HG03045 (cell line): ENCODE measurements around the gene CCDC74A.
"Not testable (repeated sequence)": the region's sequence is repeated elsewhere in the genome, so short reads cannot be mapped to it uniquely, and the experiment has no call there.

ENCODE experiments used
- ATAC-seq: cut with Tn5 transposase; IDR thresholded peaks from one replicate; pipeline ENCODE4 v1.9.1; 2021; ENCODE audit warnings: mild to moderate bottlenecking, moderate library complexity; ENCODE audit not compliant: unreplicated experiment

Gene CCDC74A

DNA sequence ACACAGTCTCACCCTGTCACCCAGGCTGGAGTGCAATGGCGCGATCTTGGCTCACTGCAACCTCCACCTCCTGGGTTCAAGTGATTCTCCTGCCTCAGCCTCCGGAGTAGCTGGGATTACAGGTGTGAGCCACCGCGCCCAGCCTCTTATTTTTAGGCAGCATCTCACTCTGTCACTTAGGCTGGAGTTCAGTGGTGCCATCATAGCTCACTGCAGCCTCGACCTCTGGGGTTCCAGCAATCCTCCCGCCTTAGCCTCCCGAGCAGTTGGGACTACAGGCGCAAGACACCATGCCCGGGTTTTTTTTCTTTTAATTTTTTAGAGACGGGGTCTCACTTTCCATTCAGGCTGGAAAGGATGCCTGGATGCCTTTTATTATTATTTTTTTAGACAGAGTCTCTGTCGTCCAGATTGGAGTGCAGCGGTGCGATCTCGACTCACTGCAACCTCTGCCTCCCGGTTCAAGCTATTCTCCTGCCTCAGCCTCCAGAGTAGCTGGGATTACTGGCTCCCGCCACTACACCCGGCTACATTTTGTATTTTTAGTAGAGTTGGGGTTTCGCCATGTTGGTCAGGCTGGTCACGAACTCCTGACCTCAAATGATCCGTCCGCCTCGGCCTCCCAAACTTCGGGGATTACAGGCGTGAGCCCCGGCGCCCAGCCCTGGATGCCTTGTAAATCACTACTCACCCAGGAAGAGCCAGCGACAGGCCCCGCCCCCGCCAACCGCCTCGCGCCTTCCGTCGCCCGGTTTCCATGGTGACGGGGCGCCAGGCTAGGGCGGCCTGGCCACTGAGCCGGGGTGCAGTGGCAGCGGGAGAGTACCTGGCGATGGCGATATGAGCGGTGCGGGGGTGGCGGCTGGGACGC lies at the start of gene CCDC74A:
TSS of gene CCDC74A (plus strand) at position 758 of the 871 bp plus-strand sequence. CDS start at position 841, 83 bp downstream.
- peak; percentile 89 for ATAC-seq

DNA sequence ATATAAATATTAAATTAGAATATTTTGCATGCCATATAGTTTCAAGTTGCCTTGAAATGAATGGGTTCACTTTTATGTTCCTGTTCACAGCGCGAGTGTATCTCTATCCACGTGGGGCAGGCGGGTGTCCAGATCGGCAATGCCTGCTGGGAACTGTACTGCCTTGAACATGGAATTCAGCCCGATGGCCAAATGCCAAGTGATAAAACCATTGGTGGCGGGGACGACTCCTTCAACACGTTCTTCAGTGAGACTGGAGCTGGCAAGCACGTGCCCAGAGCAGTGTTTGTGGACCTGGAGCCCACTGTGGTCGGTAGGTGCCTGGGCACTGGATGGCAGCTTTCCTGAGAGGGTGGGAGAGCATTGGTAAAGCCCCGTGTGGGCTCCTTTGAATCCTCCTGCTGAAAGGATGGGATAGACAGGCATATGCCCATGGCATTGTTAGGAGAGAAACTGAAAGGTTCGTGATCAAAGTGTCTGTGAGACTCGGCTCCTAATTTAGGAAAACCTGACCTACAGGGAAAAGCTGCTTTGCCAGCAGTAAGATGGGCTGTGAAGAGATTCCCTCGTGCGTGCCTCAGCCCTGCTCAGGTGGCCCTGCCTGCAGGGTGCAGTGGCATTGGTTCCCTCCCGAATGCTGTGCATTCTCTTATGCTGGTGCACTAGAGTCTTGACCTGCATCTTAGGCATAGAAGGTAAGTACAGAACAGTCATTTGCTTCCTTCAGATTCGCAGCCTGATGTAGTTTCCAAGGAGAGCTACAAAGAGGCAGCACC lies 49.4 kb upstream of the CCDC74A start:
- not testable (repeated sequence) for ATAC-seq

DNA sequence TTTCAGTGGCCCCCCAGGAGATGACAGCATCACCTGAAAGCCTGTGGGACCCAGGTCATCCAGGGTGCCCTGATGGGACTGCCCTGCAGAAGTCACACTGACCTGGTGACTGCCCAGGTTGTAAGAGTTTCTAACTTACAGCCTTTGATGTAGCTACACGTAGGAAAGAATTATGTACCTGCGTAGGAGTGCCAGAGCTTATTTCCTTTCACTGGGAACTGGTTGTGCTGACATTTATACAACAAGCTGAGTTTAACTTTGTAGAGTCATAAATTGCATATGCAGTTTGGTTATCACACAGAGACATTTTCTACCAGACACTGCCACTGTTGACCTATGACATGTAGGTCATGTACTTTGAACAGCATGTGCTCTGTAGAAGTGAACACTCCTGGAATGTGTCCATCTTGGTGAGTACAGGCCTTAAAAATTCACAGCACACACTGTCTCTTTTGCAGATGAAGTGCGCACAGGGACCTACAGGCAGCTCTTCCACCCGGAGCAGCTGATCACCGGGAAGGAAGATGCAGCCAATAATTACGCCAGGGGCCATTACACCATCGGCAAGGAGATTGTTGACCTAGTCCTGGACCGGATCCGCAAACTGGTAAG lies 48.7 kb upstream of the CCDC74A start:
- ATAC-seq, result not testable (repeated sequence)

DNA sequence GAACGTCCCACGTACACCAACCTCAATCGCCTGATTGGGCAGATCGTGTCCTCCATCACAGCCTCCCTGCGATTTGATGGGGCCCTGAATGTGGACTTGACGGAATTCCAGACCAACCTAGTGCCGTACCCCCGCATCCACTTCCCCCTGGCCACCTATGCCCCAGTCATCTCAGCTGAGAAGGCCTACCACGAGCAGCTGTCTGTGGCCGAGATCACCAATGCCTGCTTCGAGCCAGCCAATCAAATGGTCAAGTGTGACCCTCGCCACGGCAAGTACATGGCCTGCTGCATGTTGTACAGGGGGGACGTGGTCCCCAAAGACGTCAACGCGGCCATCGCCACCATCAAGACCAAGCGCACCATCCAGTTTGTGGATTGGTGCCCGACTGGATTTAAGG lies 47.3 kb upstream of the CCDC74A start:
- ATAC-seq, result not testable (repeated sequence)

GRCh38 chr2:131482506-131483155 lies 45.1 kb upstream of the CCDC74A start:
- ATAC-seq, result not testable (repeated sequence)

DNA sequence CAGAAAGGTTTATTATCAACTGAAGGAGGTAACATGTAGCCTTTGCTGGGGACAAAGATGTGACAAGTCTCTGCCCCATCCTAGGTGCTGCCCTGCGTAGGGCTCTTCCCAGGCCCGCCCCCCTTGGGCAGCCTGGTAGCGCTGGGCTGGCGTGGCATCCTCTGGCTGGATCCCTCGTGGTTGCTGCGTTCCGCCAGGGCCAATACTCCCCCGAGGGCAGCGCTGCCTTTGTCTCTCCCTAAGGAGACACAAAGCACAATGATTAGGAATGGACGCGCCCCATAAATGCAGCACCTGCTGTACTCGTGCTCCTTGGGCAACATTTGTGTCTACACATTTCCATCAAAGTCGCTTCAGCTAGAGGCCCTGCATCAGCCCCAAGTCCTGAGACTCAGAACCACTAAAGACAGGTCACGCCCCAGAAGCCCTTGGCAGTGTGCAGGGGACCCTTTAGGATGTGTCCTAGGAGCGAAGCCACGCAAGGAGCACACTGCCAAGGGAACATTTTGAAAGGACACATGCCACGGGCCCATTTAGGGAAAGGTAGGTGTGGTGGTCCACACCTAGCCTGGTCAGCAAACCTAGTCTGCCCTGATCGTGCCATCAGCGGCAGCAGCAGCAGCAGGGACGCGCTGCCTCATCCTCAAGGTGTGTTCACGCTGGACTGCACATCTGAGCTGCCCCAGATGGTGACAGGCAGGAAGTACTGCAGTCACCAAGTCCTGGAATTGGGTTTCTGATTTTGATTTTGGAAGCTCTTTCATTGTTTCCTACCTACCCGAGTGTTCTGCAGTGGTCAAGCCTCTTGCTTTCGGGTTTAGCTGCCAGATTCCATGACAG lies 43.5 kb upstream of the CCDC74A start:
- not testable (repeated sequence) for ATAC-seq

GRCh38 chr2:131484906-131485460 lies 42.7 kb upstream of the CCDC74A start:
- not testable (repeated sequence) for ATAC-seq

DNA sequence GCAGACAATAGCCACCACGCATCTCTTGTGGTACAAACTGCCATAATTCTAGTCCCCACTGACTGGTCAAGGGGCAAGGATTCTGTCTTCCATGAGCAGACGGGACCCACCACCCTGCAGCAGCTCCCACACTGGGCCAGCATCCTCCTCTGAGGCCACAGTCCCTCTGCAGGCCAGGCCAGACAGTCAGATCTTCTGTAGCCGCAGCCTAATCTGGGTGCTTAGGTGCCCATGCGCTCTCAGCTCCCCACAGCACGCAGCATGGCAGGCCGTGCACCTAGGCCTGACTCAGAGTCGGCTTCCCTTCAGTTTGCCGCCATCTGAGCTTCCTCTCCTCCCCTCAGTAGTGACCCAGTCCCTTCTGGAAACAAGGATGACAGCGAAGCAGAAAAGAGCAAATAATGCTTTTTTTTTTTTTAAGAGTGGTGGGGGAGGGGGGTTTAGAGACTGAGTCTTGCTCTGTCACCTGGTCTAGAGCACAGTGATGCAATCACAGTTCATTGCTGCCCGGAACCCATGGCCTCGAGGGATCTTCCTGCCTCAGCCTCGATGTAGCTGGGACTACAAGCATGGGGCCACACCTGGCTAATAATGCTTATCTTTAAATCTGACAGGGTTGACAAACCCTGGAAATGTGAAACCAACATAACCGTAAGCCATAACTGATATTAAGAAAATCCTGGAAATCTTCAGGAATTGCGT lies 41.3 kb upstream of the CCDC74A start:
- not testable (repeated sequence) for ATAC-seq

- ATAC-seq, result no peak
These were observed 39.1 kb upstream of the CCDC74A start for GRCh38 chr2:131488306-131489205.

GRCh38 chr2:131490616-131491468 lies 36.8 kb upstream of the CCDC74A start:
- ATAC-seq, result not testable (repeated sequence)

- ATAC-seq, result not testable (repeated sequence)
These were observed 36.2 kb upstream of the CCDC74A start for GRCh38 chr2:131491469-131491836.

DNA sequence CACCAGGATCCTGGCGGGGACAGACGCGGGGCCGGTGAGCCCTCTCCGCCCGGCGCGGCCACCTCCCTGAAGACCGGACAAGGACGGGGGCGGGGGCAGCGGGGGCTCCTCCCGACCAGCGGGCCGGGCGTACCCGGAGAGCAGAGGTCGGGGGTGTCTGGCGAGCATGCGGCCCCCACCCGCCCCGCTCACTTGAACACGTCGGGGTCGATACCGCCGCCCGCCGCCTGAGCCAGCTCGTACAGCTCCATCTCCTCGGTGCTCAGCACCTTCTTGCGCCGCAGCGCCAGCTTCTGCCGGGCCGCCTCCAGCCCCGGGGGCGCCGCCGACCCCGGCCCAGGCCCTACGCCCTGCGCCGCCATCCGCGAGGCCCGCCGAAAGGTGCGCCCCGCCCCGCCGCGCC lies 35.7 kb upstream of the CCDC74A start, which contains the start of gene MZT2A:
TSS of gene MZT2A (minus strand) at position 383 of the 403 bp plus-strand sequence. CDS start at position 362, 21 bp downstream.
- peak; percentile 15 for ATAC-seq

DNA sequence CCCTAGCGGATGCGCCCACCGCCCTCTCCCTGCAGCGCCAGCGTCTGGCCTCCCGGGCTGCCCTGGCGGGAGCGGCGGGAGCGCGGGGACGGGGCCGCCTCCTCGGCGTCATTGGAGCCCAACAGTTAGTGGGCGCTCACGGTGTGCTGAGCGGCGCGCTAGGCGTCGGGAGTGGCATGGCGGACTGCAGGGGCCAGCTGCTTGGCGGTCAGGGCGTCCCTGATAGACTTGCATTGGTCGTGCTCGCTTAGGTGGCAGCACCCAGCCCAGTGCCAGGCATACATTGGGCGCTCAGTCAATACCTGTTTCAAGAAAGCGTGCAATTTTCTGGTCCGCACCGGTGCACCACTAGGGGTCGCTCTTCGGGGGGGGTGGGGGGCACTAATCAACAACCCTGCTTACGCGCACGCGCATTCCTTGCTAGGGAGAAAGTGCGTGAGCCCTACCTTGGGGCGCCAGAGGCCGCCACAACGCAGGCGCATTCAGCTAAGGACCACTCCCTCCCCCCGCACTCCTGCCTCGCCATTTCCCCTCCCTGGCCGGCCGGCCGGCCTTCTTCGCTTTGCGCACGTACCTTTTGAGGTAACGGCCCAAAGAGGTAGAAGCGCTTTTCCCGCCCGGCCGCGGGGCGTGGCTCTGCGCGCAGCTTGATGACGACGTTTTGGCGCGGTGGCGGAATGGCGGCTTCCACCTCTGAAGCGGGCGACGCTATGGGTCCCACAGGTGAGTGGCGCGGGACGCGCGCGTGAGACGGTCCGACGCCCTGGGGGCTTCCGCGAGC lies 35.1 kb upstream of the CCDC74A start:
- ATAC-seq, result peak; percentile 72

DNA sequence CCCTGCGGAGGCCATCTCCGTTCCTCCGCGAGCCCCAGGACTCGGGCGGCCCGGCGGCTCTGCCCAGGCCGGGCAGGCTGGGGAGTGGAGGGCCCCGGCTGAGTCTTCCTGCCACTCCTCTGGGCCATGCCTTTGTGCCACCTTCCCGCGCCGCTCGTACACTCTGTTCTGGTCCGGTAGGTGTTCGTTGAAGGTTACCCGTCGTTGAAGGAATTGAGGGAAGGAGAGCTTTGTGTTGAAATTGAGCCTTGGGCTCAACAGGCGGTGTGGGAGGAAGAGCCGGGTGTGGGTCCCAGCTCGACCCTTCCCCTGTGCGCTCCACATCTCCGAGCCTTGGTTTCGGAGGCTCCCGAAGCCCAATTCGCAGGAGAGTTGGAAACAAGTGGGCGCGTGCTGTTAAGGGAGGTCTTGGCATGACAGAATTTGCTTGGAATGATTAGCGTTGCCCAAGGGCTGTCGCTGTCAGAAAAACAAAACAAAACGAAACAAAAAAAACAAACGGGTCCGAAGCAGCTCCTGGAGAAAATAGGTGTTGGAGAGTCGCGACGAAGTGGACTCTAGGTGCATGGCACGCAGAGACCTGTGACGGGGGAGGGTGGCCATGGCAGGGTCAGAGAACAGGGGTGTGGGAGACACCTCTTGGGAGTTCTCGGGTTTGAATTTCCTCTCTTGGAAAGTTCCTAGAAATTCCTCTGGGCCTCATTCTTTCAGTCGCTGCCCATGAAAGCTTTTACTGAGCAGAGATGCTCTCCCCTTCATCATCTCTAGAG lies 34.3 kb upstream of the CCDC74A start:
- peak; percentile 17 for ATAC-seq

DNA sequence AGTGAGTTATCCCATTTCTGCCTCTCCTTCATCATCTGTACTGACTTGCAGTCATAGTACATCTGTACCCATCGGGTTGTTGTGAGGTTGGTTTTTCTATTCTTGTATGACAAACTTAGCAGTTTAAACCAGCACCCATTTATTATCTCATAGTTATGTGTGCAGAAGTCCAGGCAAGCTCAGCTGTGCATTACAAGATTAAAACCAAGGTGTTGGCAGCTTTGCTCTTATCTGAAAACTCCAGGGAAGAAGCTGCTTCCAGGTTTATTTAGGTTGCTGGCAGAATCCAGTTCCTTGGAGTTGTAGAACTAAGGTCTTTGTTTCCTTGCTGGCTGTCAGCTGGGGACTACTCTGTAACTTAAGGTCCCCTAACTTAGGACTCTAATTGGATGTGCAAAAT lies 32.2 kb upstream of the CCDC74A start:
- not testable (repeated sequence) for ATAC-seq
